PC-3 (cell line): ENCODE measurements around the gene GALR1. TPM values are rescaled to one million over a fixed set of nuclear protein-coding genes. Genes with fewer than 3 reads are reported as not detected.
"Not testable (repeated sequence)": the region's sequence is repeated elsewhere in the genome, so short reads cannot be mapped to it uniquely, and the experiment has no call there.

Experiments
- ATAC-seq: fragments of 200-7000 bp; cut with Tn5 transposase; 2 replicates; pipeline ENCODE4 v1.9.1; 2020; ENCODE audit warnings: mild to moderate bottlenecking, moderate library complexity
- BruUV-seq: library from RNA; stranded (reverse); fragments of 400-500 nt; replicated peaks from 2 replicates; lab custom pipeline; 2021; lab: Mats Ljungman, UMichigan
- CTCF ChIA-PET: fragments of 300-600 bp; sonication (Branson Sonifier 250); formaldehyde crosslinking; loops from one replicate; lab custom pipeline; 2022; ENCODE audit warnings: antibody characterized with exemption; lab: Charles Lee
- POLR2A ChIA-PET: fragments of 300-600 bp; sonication (Branson Sonifier 250); formaldehyde crosslinking; loops from one replicate; lab custom pipeline; 2022; ENCODE audit warnings: antibody characterized with exemption; ENCODE audit not compliant: unreplicated experiment; lab: Charles Lee
- DNase-seq: peaks from one replicate; pipeline ENCODE4 v3.0.0-alpha.2; 2015
- H2AFZ ChIP-seq: fragments of 300-600 bp; sonication (generic); 2 replicates; pipeline ENCODE4 v1.6.0; 2016; ENCODE audit warnings: antibody characterized with exemption, low read length
- H3F3A ChIP-seq: fragments of 300-600 bp; sonication (generic); one replicate; pipeline ENCODE4 v1.6.0; 2017; ENCODE audit warnings: antibody characterized with exemption, low read length, control low read depth, mild to moderate bottlenecking; ENCODE audit not compliant: unreplicated experiment
- H3K27ac ChIP-seq: fragments of 300-600 bp; sonication (generic); 2 replicates; pipeline ENCODE4 v1.5.1; 2016; ENCODE audit warnings: mild to moderate bottlenecking, low read length
- H3K27me3 ChIP-seq: fragments of 300-600 bp; sonication (generic); 2 replicates; pipeline ENCODE4 v1.6.1; 2016; ENCODE audit warnings: low read length, mixed read lengths
- H3K36me3 ChIP-seq: fragments of 300-600 bp; sonication (generic); 2 replicates; pipeline ENCODE4 v1.6.1; 2016; ENCODE audit warnings: low read depth, mixed run types, low read length, mixed read lengths
- H3K4me1 ChIP-seq: fragments of 300-600 bp; sonication (generic); 2 replicates; pipeline ENCODE4 v1.5.1; 2016; ENCODE audit warnings: low read length; ENCODE audit not compliant: insufficient read depth
- H3K4me2 ChIP-seq: fragments of 300-600 bp; sonication (generic); 2 replicates; pipeline ENCODE4 v1.6.0; 2016; ENCODE audit warnings: low read length
- H3K4me3 ChIP-seq: fragments of 300-600 bp; sonication (generic); 2 replicates; pipeline ENCODE4 v1.5.1; 2016; ENCODE audit warnings: mild to moderate bottlenecking, low read length, mixed read lengths
- H3K79me2 ChIP-seq: fragments of 300-600 bp; sonication (generic); 2 replicates; pipeline ENCODE4 v1.6.1; 2017; ENCODE audit warnings: low read length, mixed read lengths
- H3K9ac ChIP-seq: fragments of 300-600 bp; sonication (generic); 2 replicates; pipeline ENCODE4 v1.6.0; 2016; ENCODE audit warnings: mild to moderate bottlenecking, low read length
- H3K9me2 ChIP-seq: fragments of 300-600 bp; sonication (generic); replicated peaks from 2 replicates; pipeline ENCODE4 v1.6.1; 2016; ENCODE audit warnings: mixed run types, low read length, mixed read lengths
- H3K9me3 ChIP-seq: fragments of 300-600 bp; sonication (generic); 2 replicates; pipeline ENCODE4 v1.6.1; 2016; ENCODE audit warnings: low read length, mixed read lengths
- H4K20me1 ChIP-seq: fragments of 300-600 bp; sonication (generic); 2 replicates; pipeline ENCODE4 v1.6.1; 2016; ENCODE audit warnings: low read length, mixed read lengths
- EZH2 ChIP-seq: fragments of 300-600 bp; sonication (generic); IDR thresholded peaks from one replicate; pipeline ENCODE4 v1.6.1; 2017; ENCODE audit warnings: antibody characterized with exemption, mild to moderate bottlenecking, low read length; ENCODE audit not compliant: unreplicated experiment
- EZH2phosphoT487 ChIP-seq: fragments of 300-600 bp; sonication (generic); IDR thresholded peaks from 2 replicates; pipeline ENCODE4 v1.6.1; 2018; ENCODE audit warnings: mild to moderate bottlenecking, antibody characterized with exemption, low read length, borderline replicate concordance
- intact Hi-C: fragments of 100-400 bp; cut with micrococcal nuclease; formaldehyde crosslinking; loops from 2 replicates; pipeline ENCODE4 v1.9.0; 2023
- total RNA-seq: library from RNA; depleted of rRNA; stranded (reverse); fragments of >200 nt; gene quantifications from 2 replicates; pipeline ENCODE4 v1.2.3, GENCODE V29; 2014
- TF ChIP-seq, protein P1 (sequence below): fragments of 300-600 bp; sonication (generic); conservative IDR thresholded peaks from 2 replicates; pipeline ENCODE4 v1.5.1; 2017; ENCODE audit warnings: antibody characterized with exemption, low read depth, mild to moderate bottlenecking, low read length

Gene GALR1
- total RNA-seq, 1 experiment from 2014 or later = not detected

DNA sequence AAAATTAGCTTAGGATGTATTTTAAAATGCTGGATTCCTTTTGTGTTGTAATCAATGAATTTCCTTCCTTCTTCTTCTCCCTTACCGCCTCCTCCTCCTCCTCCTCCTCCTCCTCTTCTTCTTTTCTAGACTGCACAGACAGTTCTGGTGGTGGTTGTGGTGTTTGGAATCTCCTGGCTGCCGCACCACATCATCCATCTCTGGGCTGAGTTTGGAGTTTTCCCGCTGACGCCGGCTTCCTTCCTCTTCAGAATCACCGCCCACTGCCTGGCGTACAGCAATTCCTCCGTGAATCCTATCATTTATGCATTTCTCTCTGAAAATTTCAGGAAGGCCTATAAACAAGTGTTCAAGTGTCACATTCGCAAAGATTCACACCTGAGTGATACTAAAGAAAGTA is 18.8 kb downstream of the GALR1 start:
- Histone ChIP-seq H3K27ac (no peak overlapping the region), H3K4me1 (peaks cover 3% of the 10 kb centered on the region), H3K27me3 (peaks cover 51% of the 10 kb centered on the region), H3K9me2 (no peaks in the 10 kb centered on the region), H3K9me3 (no peaks in the 10 kb centered on the region), H3K79me2 (no peaks in the 10 kb centered on the region), H3K4me3 (no peak overlapping the region), H3K9ac (no peak overlapping the region), H2AFZ (no peak overlapping the region), H3K36me3 (no peaks in the 10 kb centered on the region), H3F3A (no peaks in the 10 kb centered on the region), H4K20me1 (0 out of 2 replicates have a peak, but pooled peaks cover 1% of the 10 kb centered on the region), H3K4me2 (no peak overlapping the region)
- no TSS peak for BruUV-seq
- TF ChIP-seq EZH2 (no peak), EZH2phosphoT487 (no peak)
- TF ChIP-seq, protein P1, sequence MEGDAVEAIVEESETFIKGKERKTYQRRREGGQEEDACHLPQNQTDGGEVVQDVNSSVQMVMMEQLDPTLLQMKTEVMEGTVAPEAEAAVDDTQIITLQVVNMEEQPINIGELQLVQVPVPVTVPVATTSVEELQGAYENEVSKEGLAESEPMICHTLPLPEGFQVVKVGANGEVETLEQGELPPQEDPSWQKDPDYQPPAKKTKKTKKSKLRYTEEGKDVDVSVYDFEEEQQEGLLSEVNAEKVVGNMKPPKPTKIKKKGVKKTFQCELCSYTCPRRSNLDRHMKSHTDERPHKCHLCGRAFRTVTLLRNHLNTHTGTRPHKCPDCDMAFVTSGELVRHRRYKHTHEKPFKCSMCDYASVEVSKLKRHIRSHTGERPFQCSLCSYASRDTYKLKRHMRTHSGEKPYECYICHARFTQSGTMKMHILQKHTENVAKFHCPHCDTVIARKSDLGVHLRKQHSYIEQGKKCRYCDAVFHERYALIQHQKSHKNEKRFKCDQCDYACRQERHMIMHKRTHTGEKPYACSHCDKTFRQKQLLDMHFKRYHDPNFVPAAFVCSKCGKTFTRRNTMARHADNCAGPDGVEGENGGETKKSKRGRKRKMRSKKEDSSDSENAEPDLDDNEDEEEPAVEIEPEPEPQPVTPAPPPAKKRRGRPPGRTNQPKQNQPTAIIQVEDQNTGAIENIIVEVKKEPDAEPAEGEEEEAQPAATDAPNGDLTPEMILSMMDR = no peak
- ChIA-PET POLR2A (no interaction called here), CTCF (no interaction called here)
- ATAC-seq (no peak), DNase-seq (no peak)
- intact Hi-C loops = no loop called here

DNA sequence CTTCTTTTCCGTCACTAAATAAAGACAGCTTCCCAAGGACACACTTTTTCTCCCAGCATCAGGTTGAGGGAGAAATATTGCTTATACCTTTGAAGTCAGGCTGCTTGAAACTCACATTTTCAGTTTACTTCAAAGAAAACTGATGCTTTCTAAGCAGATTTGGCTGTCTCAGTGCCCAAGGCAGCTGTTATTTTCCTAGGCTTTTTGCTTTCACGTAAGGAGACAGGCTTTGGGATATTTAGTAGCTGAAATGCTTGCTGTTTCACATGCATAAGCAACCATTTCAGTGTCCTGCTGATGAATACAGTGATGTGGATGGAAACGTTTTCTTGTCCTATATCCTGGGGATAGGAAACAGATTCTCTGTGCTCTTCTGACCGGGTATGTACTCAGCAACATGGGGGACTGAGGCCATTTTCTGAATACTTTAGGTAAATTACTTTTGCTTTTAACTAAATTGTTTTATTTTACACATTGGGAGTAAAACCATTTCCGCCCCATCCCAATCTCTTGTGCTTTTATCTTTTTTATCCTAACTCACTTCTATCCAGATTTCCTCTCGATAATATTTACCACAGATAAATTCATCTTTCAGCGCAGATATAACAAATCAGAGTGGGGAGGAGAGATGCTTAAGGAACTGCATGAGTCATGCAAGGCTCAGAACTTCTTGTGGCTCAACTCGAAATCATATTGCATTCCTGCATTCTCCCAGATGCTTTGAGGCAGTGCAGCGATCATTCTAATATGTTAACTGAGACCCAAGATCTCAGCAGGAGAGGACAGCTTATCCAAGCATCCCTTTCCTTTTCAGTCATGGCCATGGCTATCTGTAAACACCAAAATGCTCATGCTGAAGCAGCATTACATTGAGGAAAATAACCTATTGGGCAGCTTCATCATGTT is 22.2 kb downstream of the GALR1 start:
- intact Hi-C loops = no loop called here
- Histone ChIP-seq H3K27me3 (peaks cover 49% of the 10 kb centered on the region), H3K4me1 (no peaks in the 10 kb centered on the region), H3K4me3 (no peak overlapping the region), H3K9me2 (no peaks in the 10 kb centered on the region), H3K79me2 (no peaks in the 10 kb centered on the region), H3K4me2 (no peak overlapping the region), H3F3A (no peaks in the 10 kb centered on the region), H3K27ac (no peak overlapping the region), H3K9me3 (no peaks in the 10 kb centered on the region), H3K36me3 (no peaks in the 10 kb centered on the region), H4K20me1 (no peaks in the 10 kb centered on the region), H3K9ac (no peak overlapping the region), H2AFZ (no peak overlapping the region)
- ChIA-PET CTCF (no interaction called here), POLR2A (no interaction called here)
- TF ChIP-seq EZH2phosphoT487 = no peak
- TF ChIP-seq, protein P1 = no peak
- no peak for TF ChIP-seq EZH2
- no peak for DNase-seq
- no TSS peak for BruUV-seq
- no peak for ATAC-seq

DNA sequence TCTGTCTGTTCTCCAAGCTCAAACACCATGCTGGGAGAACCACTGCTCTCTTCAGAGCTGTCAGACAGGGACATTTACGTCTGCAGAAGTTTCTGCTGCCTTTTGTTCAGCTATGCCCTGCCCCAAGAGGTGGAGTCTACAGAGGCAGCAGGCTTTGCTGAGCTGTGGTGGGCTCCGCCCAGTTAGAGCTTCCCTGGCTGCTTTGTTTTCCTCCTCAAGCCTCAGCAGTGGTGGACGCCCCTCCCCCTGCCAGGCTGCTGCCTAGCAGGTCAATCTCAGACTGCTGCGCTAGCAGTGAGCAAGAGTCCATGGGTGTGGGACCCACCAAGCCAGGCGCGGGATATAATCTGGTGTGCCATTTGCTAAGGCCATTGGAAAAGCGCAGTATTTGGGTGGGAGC is 41.2 kb downstream of the GALR1 start:
- POLR2A ChIA-PET, H2AFZ ChIP-seq, DNase-seq, ATAC-seq, H3F3A ChIP-seq, H3K4me3 ChIP-seq, H3K36me3 ChIP-seq, H3K9me3 ChIP-seq, H3K27me3 ChIP-seq, CTCF ChIA-PET, BruUV-seq, H3K4me2 ChIP-seq, H4K20me1 ChIP-seq, intact Hi-C loops, H3K27ac ChIP-seq, H3K9me2 ChIP-seq, H3K79me2 ChIP-seq, H3K9ac ChIP-seq, H3K4me1 ChIP-seq: not testable (repeated sequence)
